HG02981 (cell line): Measurements from ENCODE around the gene SMIM32.
A peak's percentile ranks its signal among the peaks of the same experiment; 100 is the strongest.

Experiments
- ATAC-seq: cut with Tn5 transposase; IDR thresholded peaks from one replicate; pipeline ENCODE4 v1.9.1; 2021; ENCODE audit warnings: mild to moderate bottlenecking, moderate library complexity; ENCODE audit not compliant: unreplicated experiment

SMIM32 gene

GRCh38 chr5:136190091-136190720, 2.8 kb downstream of the SMIM32 start:
- ATAC-seq: no peak

GRCh38 chr5:136188859-136189258, 4.1 kb downstream of the SMIM32 start:
- no peak for ATAC-seq

GRCh38 chr5:136186796-136187195, 6.2 kb downstream of the SMIM32 start:
- ATAC-seq: no peak

DNA sequence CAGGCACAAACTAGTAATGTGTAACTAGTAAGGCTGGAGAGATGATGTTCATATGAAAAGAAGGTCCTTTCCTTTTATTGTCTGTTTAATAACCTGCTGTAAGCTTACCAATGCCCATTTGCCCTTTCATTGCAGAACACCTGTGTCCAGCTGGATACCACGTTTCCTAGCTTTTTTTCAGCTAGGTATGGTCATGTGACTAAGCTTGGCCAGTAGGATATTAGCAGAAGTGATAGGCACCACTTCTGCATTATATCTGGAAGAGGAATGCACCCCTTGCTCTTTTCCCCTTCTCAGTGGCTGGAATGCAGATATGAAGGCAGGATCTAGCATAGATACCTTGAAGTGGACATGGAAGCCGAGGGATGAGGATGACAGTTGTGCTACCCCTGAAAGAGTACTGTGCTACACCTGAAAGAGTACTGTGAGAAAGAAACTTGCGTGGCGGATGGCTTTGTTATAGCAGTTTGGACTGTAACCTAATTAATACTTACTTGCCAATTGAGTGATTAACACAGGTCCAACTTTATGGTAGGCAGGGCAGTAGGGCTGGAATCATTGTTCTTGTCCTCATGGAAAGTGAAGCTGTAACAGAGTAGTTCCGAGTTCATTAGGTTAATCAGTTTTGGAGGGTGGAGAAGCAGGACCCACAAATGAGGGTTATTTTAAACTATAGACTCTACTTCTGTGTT, 6.8 kb downstream of the SMIM32 start:
- ATAC-seq: no peak

GRCh38 chr5:136182618-136183017, 10.3 kb downstream of the SMIM32 start:
- ATAC-seq: no peak

DNA sequence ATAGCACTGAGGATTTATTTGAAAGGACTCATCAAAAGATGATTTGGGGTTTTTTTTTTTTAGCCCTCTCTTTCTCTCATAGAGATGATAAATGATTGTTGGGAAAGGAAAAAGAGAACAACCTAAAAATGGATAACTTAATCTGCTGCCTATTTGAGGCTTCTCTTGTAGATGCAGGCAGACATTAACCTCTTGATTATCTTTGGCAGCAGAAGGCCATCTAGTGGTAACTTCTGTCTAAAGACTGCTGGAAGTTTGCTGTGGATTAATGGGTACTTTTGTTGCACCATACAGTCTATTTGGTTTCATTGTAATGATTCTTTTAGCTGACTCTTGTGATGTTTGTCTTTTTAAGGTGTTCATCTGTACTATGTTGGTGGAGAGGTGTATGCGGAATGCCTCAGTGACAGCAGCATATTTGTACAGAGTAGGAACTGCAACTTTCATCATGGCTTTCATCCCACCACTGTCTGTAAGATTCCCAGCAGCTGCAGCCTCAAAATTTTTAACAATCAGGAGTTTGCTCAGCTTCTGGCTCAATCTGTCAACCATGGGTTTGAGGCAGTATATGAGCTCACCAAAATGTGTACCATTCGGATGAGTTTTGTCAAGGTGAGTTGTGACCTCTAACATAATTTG, 18.8 kb downstream of the SMIM32 start:
- peak; percentile 85 for ATAC-seq

DNA sequence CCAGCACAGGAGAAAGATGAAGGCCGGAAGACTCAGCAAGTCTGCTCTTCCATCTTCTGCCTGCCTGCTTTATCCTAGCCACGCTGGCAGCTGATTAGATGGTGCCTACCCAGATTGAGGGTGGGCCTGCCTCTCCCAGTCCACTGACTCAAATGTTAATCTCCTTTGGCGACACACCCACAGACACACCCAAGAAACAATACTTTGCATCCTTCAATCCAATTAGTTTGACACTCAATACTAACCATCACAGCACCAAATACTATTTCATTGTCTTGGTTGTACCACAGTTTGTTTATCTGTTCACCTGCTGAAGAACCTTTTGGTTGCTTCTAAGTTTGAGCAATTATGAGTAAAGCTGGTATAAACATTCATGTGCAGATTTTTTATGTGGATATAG, 23.7 kb downstream of the SMIM32 start:
- no peak for ATAC-seq

GRCh38 chr5:136166909-136167308, 26.1 kb downstream of the SMIM32 start:
- peak; percentile 85 for ATAC-seq

- ATAC-seq: no peak
Measured at GRCh38 chr5:136164226-136164625, 28.7 kb downstream of the SMIM32 start.

DNA sequence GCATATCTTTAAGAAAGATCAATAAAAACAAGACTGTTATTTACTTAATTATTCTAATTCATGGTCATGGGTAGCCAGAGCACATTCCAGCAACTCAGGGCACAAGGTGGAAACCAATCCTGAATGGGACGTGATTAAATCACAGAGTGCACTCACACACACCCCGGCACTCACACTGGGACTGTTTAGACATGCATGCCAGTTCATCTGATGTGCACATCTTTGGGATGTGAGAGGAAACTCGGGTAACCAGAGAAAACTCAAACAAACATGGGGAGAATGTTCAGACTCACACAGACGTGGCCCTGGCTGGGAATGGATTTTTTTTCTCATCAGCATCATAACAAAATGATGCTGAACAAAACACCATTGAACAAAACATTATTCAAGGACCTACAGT, 31.0 kb downstream of the SMIM32 start:
- ATAC-seq: no peak

DNA sequence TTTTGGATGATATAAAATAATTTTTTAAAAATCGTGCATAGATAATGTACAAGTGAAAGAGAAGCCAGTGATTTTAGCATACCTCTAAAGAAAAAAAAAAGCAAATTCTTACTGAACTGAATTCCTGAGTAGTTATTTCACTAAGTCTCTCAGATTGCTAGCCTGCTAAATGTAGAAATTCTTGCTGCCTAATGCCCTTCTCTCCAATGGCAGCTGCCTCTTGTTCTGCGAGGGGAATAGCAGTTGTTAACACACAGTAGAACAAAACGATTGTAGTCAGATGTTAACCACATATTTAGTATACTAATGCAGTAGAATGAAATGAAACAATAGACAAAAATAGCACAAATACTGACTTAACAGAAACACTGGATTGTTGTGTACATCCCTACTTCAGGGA, 33.5 kb downstream of the SMIM32 start:
- no peak for ATAC-seq

GRCh38 chr5:136157514-136157913, 35.4 kb downstream of the SMIM32 start:
- ATAC-seq: no peak

DNA sequence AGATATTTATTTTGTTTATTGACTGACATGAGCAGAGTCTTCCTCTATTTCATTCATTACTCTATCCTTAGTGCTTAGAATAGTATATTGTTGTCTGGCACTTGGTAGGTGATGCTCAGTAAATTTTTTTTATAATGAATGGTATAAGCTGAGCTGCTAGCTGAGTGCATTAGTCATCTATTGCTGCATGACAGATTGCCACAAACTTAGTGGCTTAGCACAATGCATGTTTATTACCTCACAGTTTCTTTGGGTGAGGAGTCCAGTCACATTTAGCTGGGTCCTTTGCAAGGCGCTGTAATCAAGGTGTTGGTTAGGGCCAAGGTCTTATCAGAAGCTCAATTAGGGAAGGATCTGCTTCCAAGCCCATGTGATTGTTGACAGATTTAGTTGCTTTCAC, 37.2 kb downstream of the SMIM32 start:
- ATAC-seq: no peak

DNA sequence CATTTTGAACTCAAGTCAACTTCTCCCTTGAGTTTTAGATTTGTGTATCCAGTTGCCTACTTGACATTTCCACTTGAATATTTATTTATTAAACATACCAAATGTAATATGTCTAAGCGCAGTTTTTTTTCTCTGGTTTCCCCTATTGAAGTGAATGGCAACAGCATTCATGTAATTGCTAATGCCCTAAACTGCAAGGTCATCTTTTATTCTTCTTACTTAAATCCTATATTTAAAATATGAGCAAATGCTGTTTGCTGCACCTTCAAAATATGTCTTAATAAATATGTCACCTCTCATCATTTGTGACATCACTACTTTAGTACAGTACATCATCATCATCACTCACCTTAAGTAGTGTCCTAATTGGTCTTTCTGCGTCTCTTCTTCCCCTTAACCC, 37.9 kb downstream of the SMIM32 start:
- ATAC-seq: no peak

GRCh38 chr5:136153581-136154236, 39.3 kb downstream of the SMIM32 start:
- ATAC-seq: no peak

DNA sequence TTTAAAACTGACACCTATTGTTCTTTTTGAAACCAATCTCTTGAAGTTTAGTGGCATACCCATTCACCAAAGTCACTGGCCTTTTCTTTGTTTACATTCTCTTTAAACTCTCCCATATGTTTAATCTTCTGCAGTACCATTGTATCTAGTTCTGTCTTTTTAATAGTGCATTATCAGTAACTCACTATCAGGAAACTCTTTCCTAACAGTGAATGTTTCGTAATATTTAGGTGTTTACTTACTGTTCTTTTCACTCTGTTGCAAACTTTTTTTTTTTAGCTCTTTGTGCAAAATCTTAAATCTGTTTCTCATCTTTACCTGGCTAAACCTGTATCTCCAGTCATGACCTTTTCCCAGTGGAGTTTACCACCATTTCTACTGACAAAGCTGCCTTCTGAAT, 43.1 kb downstream of the SMIM32 start:
- ATAC-seq: no peak

DNA sequence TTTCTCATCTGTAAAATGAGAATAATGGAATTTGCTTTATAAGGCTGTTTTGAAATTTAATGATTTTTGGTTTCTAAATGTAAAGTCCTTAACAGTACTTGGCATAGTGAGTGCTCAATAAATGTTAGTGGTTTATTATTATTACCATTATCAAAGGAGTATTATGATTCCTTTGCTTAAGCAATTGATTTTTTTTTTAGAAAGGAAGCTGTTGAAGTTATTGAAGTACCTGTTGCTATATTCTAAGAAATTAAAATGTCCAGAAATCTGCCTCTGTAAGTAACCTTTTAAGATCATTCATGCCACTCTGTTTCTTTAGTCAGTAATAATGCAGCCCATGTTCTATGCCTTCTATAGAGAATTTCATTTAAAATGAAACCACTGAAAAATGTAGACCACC, 45.3 kb downstream of the SMIM32 start:
- no peak for ATAC-seq

DNA sequence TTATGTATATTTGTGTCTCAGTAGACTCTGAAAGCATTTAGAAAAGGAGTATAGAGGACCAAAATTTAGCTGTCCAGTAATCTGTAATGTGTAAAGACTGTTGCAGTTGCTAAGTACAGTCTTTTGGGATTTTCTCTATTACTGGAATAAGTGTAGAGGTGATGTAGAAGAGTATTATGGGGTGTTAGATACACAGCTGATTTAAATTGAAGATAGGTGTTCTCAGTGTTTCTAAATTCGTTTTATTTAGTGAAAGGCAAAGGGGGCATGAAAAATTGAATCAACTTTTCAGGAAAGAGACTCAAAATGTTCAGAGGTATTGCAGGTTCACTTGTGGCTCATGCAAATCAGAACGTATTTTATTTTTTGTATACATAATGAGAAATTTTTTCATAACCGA, 46.8 kb downstream of the SMIM32 start:
- no peak for ATAC-seq

GRCh38 chr5:136145030-136145429, 47.9 kb downstream of the SMIM32 start:
- ATAC-seq: peak; percentile 48

GRCh38 chr5:136143763-136144162, 49.2 kb downstream of the SMIM32 start:
- no peak for ATAC-seq

DNA sequence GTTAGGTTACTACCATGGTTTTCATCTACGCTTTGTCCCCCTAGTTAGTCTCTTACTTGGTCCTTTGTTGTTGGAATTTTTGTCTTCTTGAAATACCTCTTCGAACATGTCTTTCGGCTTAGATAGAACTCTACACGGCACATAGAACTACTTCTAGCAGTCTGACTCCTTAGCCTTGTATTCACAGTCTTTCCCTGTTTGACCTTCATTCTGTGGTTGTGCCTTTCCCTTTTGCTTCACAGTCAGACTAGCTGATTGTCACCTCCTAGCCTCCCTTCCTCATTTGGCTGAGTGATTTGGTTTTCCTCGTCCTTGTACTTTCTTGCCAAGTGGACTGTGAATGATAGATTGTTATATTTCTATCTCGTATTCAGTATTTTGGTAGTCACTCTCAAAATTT, 49.6 kb downstream of the SMIM32 start:
- no peak for ATAC-seq

DNA sequence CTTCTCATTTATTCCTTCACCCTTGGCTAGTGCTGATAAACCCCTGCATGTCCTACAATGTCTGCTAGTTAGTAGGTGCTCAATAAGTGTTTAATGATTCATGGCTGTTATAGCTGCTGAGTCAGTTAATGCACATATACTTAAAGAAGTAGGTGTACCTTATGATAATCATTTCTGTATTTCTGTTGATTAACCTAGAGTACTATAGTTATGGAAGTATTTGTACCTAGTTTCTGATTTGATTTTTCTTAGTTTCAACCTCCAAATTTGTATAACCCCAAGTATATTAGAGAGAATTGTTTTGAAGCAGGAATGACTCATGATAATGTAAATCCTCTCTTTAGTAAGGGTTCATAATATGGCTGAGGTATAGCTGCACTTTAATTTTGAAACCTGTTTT, 51.4 kb downstream of the SMIM32 start:
- ATAC-seq: peak; percentile 91
